Smooth muscle cell (in vitro differentiated cells): ENCODE data around the gene CDH6. TPM values are rescaled to one million over a fixed set of nuclear protein-coding genes. Genes with fewer than 3 reads are reported as not detected.

Experiments
- DNase-seq: peaks from one replicate; lab custom pipeline; 2025; ENCODE audit not compliant: unreplicated experiment; lab: John Stamatoyannopoulos, UW
- H2AFZ ChIP-seq: fragments of 200-600 bp; sonication (generic); 2 replicates; pipeline ENCODE4 v1.6.0; 2016; ENCODE audit warnings: antibody characterized with exemption, low read depth, mild to moderate bottlenecking
- H3F3A ChIP-seq: fragments of 200-600 bp; sonication (generic); 2 replicates; pipeline ENCODE4 v1.6.0; 2017; ENCODE audit warnings: antibody characterized with exemption, low read depth
- H3K27ac ChIP-seq: fragments of 200-600 bp; sonication (generic); 2 replicates; pipeline ENCODE4 v1.5.1; 2016; ENCODE audit warnings: low read depth, mild to moderate bottlenecking
- H3K27me3 ChIP-seq: fragments of 200-600 bp; sonication (generic); 2 replicates; pipeline ENCODE4 v1.6.1; 2016; ENCODE audit warnings: low read depth, mild to moderate bottlenecking
- H3K36me3 ChIP-seq: fragments of 200-600 bp; sonication (generic); 2 replicates; pipeline ENCODE4 v1.5.1; 2016; ENCODE audit warnings: low read depth
- H3K4me1 ChIP-seq: fragments of 200-600 bp; sonication (generic); 2 replicates; pipeline ENCODE4 v1.5.1; 2016; ENCODE audit warnings: low read depth
- H3K4me2 ChIP-seq: fragments of 200-600 bp; sonication (generic); 2 replicates; pipeline ENCODE4 v1.6.0; 2016; ENCODE audit warnings: mild to moderate bottlenecking
- H3K4me3 ChIP-seq: fragments of 200-600 bp; sonication (generic); 2 replicates; pipeline ENCODE4 v1.5.1; 2016; ENCODE audit warnings: mild to moderate bottlenecking
- H3K79me2 ChIP-seq: fragments of 200-600 bp; sonication (generic); 2 replicates; pipeline ENCODE4 v1.6.0; 2016; ENCODE audit warnings: low read depth, mild to moderate bottlenecking
- H3K9ac ChIP-seq: fragments of 200-600 bp; sonication (generic); 2 replicates; pipeline ENCODE4 v1.6.0; 2016; ENCODE audit warnings: low read depth
- H3K9me3 ChIP-seq: fragments of 200-600 bp; sonication (generic); replicated peaks from 2 replicates; pipeline ENCODE4 v1.5.1; 2016; ENCODE audit warnings: low read depth
- H4K20me1 ChIP-seq: fragments of 200-600 bp; sonication (generic); 2 replicates; pipeline ENCODE4 v1.6.0; 2016; ENCODE audit warnings: low read depth
- WGBS: methylation state at CpG from one replicate; pipeline ENCODE4 v1.1.7; 2016; ENCODE audit warnings: low lambda C conversion rate; 5-methylcytosine and 5-hydroxymethylcytosine counted together
- polyA plus RNA-seq: library from polyadenylated mRNA; unstranded; fragments of >200 nt; fragmentation: Nextera tagmentation; extraction: Ambion mirVana; gene quantifications from 2 replicates; pipeline ENCODE4 v1.2.1, GENCODE V29; 2016
- total RNA-seq: library from RNA; depleted of rRNA; stranded (reverse); fragments of >200 nt; gene quantifications from 2 replicates; pipeline ENCODE4 v1.2.3, GENCODE V29; 2014
- TF ChIP-seq, protein P1 (sequence below): fragments of 200-600 bp; sonication (generic); IDR thresholded peaks from 2 replicates; pipeline ENCODE4 v1.5.1; 2017; ENCODE audit warnings: borderline replicate concordance, mild to moderate bottlenecking, antibody characterized with exemption; ENCODE audit not compliant: insufficient read depth, poor library complexity, severe bottlenecking

CDH6 gene
- total and polyA plus RNA-seq, 2 experiments from 2014 or later: 1.5 to 5.9 TPM

DNA sequence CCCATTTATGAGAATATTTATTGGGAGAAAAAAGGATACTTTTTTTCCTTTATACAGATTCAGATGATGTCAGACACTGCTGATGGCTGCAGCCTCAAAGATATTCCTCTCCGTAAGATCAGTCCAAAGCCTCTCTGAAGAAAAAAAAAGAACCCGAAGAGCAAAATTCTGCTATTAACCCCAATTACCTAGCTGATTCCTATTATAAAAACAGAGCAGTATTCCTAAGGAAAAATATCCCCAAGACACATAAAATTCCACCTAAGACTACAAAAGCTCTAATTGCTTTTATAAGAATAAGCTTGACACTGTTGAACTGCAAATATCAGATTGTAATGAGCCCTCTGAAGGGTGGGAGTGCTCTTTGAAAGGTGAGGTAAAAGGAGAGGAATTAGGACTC lies 138.7 kb downstream of the CDH6 start:
- 97% methylated on average over 2 of the region's 2 CpGs for WGBS
- Histone ChIP-seq H3K4me1 (peaks cover 16% of the 10 kb centered on the region), H3K9ac (no peak overlapping the region), H3K36me3 (no peaks in the 10 kb centered on the region), H3K4me3 (no peak overlapping the region), H3K9me3 (no peaks in the 10 kb centered on the region), H3F3A (no peaks in the 10 kb centered on the region), H4K20me1 (no peaks in the 10 kb centered on the region), H3K27ac (no peak overlapping the region), H3K27me3 (no peaks in the 10 kb centered on the region), H3K79me2 (no peaks in the 10 kb centered on the region), H3K4me2 (no peak overlapping the region), H2AFZ (no peak overlapping the region)
- DNase-seq: no peak
- TF ChIP-seq, protein P1, sequence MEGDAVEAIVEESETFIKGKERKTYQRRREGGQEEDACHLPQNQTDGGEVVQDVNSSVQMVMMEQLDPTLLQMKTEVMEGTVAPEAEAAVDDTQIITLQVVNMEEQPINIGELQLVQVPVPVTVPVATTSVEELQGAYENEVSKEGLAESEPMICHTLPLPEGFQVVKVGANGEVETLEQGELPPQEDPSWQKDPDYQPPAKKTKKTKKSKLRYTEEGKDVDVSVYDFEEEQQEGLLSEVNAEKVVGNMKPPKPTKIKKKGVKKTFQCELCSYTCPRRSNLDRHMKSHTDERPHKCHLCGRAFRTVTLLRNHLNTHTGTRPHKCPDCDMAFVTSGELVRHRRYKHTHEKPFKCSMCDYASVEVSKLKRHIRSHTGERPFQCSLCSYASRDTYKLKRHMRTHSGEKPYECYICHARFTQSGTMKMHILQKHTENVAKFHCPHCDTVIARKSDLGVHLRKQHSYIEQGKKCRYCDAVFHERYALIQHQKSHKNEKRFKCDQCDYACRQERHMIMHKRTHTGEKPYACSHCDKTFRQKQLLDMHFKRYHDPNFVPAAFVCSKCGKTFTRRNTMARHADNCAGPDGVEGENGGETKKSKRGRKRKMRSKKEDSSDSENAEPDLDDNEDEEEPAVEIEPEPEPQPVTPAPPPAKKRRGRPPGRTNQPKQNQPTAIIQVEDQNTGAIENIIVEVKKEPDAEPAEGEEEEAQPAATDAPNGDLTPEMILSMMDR: no peak

DNA sequence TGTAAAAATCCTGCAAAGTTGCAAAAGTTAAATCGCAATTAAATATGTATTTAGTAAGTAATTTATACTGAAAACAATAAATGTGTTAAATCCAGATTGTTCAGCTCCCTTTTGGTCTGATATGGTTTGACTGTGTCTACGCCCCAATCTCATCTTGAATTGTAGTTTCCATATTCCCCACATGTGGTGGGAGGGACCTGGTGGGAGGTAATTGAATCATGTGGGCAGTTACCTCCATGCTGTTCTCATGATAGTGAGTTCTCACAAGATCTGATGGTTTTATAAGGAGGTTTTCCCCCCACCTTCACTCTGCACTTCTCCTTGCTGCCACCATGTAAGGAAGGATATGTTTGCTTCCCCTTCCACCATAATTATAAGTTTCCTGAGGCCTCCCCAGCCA lies 140.0 kb downstream of the CDH6 start:
- H3K27ac ChIP-seq: no peak overlapping the region
- no peaks in the 10 kb centered on the region for H3K79me2 ChIP-seq
- H4K20me1 ChIP-seq: no peaks in the 10 kb centered on the region
- H3K4me3 ChIP-seq: no peak overlapping the region
- no peak for DNase-seq
- no peak overlapping the region for H3K9ac ChIP-seq
- no peak overlapping the region for H3K4me2 ChIP-seq
- no peaks in the 10 kb centered on the region for H3K27me3 ChIP-seq
- no peak overlapping the region for H2AFZ ChIP-seq
- TF ChIP-seq, protein P1: no peak
- H3K36me3 ChIP-seq: no peaks in the 10 kb centered on the region
- H3K9me3 ChIP-seq: no peaks in the 10 kb centered on the region
- WGBS: 94% methylated on average over 2 of the region's 2 CpGs
- H3K4me1 ChIP-seq: peaks cover 11% of the 10 kb centered on the region
- H3F3A ChIP-seq: no peaks in the 10 kb centered on the region

DNA sequence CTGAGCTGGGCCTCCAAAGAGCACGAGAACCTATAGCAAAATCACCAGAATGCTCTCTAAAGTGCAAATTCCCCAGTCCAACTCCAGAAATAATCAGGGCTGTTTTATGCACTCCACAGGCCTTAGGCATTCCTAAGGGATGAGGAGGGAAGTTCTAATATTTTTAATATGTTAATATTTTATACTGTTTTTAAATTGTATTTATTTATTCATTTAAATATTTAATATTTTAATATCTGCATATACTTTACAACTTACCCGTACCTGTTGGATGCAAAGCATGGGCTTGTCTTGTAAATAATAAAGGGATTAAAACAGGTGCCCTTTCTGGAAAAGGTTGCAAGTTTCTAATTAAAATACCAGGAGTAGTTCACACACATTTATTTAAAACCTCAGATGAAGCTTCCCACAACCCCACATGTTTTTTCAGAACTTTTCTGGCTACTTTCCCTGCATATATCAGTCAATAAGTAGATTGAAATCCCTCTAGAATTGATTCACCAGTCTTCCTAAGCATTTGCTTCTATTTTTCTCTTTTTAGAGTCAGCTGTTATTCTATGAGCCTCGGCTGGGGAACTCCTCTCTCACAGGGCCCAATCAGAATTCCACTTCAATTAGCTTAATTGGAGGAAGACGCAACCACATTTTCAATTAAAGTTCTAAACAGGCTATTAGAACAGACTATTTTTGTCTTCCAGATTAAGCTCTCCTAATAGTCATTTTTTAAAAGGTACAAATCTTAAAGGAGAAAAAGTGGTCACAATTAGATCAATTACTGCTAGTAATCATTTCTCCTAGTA lies 140.8 kb downstream of the CDH6 start:
- H4K20me1 ChIP-seq: no peaks in the 10 kb centered on the region
- H3K27me3 ChIP-seq: no peaks in the 10 kb centered on the region
- H3K9ac ChIP-seq: no peak overlapping the region
- peaks cover 11% of the 10 kb centered on the region for H3K4me1 ChIP-seq
- WGBS: 84% methylated on average over 4 of the region's 4 CpGs
- no peaks in the 10 kb centered on the region for H3K36me3 ChIP-seq
- no peaks in the 10 kb centered on the region for H3K9me3 ChIP-seq
- no peak overlapping the region for H3K4me2 ChIP-seq
- H2AFZ ChIP-seq: no peak overlapping the region
- H3K27ac ChIP-seq: no peak overlapping the region
- no peak overlapping the region for H3K4me3 ChIP-seq
- no peaks in the 10 kb centered on the region for H3K79me2 ChIP-seq
- TF ChIP-seq, protein P1: no peak
- no peaks in the 10 kb centered on the region for H3F3A ChIP-seq
- no peak for DNase-seq

DNA sequence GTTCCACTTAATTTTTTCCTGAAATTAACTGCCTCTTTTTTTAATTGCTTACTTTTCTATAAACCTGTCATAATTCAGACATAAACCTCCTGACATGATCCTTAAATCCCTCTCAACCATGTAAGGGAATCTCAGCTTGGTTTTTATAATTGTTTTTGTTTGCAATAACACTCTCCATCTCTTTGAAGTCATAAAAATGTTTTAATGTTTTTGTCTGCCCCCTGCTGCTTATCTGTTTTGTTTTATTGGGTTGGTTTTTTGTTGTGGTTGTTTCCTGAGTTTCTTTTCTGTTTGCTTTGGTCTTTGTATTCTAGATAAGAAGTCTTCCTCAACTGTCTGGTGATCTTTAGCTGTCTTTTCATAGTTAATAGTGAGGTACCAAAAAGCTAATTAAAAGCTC lies 142.0 kb downstream of the CDH6 start:
- H3K9me3 ChIP-seq: no peaks in the 10 kb centered on the region
- no peak overlapping the region for H3K9ac ChIP-seq
- H4K20me1 ChIP-seq: no peaks in the 10 kb centered on the region
- H2AFZ ChIP-seq: no peak overlapping the region
- H3K36me3 ChIP-seq: no peaks in the 10 kb centered on the region
- H3F3A ChIP-seq: no peaks in the 10 kb centered on the region
- no peaks in the 10 kb centered on the region for H3K79me2 ChIP-seq
- H3K4me2 ChIP-seq: no peak overlapping the region
- TF ChIP-seq, protein P1: no peak
- no peaks in the 10 kb centered on the region for H3K27me3 ChIP-seq
- no peak for DNase-seq
- H3K27ac ChIP-seq: no peak overlapping the region
- peaks cover 11% of the 10 kb centered on the region for H3K4me1 ChIP-seq
- H3K4me3 ChIP-seq: no peak overlapping the region
